Liver (tissue), 9 donors: ENCODE measurements around the gene CD33. TPM values are rescaled to one million over a fixed set of nuclear protein-coding genes. Genes with fewer than 3 reads are reported as not detected.

Source experiments
- DNase-seq: peaks from one replicate; pipeline ENCODE4 v3.0.0-alpha.2; 2017; ENCODE audit warnings: low spot score
- H3K27ac ChIP-seq, 2 donors: one replicate each; pipeline ENCODE4 v1.7.0; 2013; ENCODE audit warnings: inconsistent platforms in 2 of 2, low read length in 2 of 2, control low read depth in 1 of 2, low read depth in 1 of 2, mild to moderate bottlenecking in 1 of 2
- H3K27me3 ChIP-seq, 4 donors: one replicate each; pipeline versions ENCODE4 v1.6.1 to v1.7.0; 2013; ENCODE audit warnings: low read length in 3 of 4, inconsistent platforms in 1 of 4, mild to moderate bottlenecking in 1 of 4, moderate library complexity in 1 of 4; ENCODE audit not compliant: control insufficient read depth in 4 of 4, insufficient read depth in 4 of 4
- H3K36me3 ChIP-seq, 4 donors: one replicate each; pipeline versions ENCODE4 v1.6.1 to v1.7.0; 2013; ENCODE audit warnings: low read length in 3 of 4, mild to moderate bottlenecking in 3 of 4, low read depth in 1 of 4, moderate library complexity in 1 of 4; ENCODE audit not compliant: control insufficient read depth in 4 of 4, insufficient read depth in 3 of 4
- H3K4me1 ChIP-seq, 4 donors: one replicate each; pipeline versions ENCODE4 v1.6.1 to v1.7.0; 2013; ENCODE audit warnings: low read length in 3 of 4, mild to moderate bottlenecking in 3 of 4, moderate library complexity in 1 of 4; ENCODE audit not compliant: control insufficient read depth in 4 of 4, insufficient read depth in 4 of 4
- H3K4me3 ChIP-seq, 3 donors: one replicate each; pipeline versions ENCODE4 v1.6.1 to v1.7.0; 2013; ENCODE audit warnings: low read length in 3 of 3, control low read depth in 1 of 3, low read depth in 1 of 3, mild to moderate bottlenecking in 1 of 3
- H3K9ac ChIP-seq, 2 donors: one replicate each; pipeline ENCODE4 v1.7.0; 2013; ENCODE audit warnings: low read length in 2 of 2, mild to moderate bottlenecking in 2 of 2, moderate library complexity in 2 of 2, control low read depth in 1 of 2, low read depth in 1 of 2
- H3K9me3 ChIP-seq, 4 donors: one replicate each; pipeline versions ENCODE4 v1.6.1 to v1.7.0; 2013; ENCODE audit warnings: low read length in 3 of 4; ENCODE audit not compliant: control insufficient read depth in 4 of 4
- EGR1 ChIP-seq, 2 donors: IDR thresholded peaks; 2 replicates each; pipeline ENCODE4 v1.6.1; 2016 to 2018; ENCODE audit warnings: antibody characterized with exemption in 2 of 2, low read depth in 2 of 2
- FOXA2 ChIP-seq: IDR thresholded peaks from 2 replicates; pipeline ENCODE4 v1.6.1; 2016; ENCODE audit warnings: antibody characterized with exemption
- GABPA ChIP-seq, 2 donors: IDR thresholded peaks in 1 of 2; conservative IDR thresholded peaks in 1 of 2; 2 replicates each; pipeline ENCODE4 v1.6.1; 2016; ENCODE audit warnings: antibody characterized with exemption in 2 of 2, mild to moderate bottlenecking in 1 of 2, moderate library complexity in 1 of 2
- HNF4G ChIP-seq: IDR thresholded peaks from 2 replicates; pipeline ENCODE4 v1.6.1; 2016; ENCODE audit warnings: antibody characterized with exemption
- RAD21 ChIP-seq, 2 donors: IDR thresholded peaks; 2 replicates each; pipeline ENCODE4 v1.6.1; 2016; ENCODE audit warnings: antibody characterized with exemption in 2 of 2, mild to moderate bottlenecking in 2 of 2
- TAF1 ChIP-seq: conservative IDR thresholded peaks from 2 replicates; pipeline ENCODE4 v1.6.1; 2016; ENCODE audit warnings: antibody characterized with exemption, mild to moderate bottlenecking
- YY1 ChIP-seq: IDR thresholded peaks from 2 replicates; pipeline ENCODE4 v1.6.1; 2016; ENCODE audit warnings: antibody characterized with exemption, mild to moderate bottlenecking
- WGBS: extraction: QIAGEN DNeasy Blood & Tissue Kit; methylation state at CpG from one replicate; pipeline ENCODE4 v1.1.7; 2013; 5-methylcytosine and 5-hydroxymethylcytosine counted together
- polyA plus RNA-seq, 2 donors: library from polyadenylated mRNA; stranded (reverse) in 1 of 2; unstranded in 1 of 2; fragments of 200-250 nt in 1 of 2; fragments of >200 nt in 1 of 2; fragmentation: Nextera tagmentation in 1 of 2; extraction: Ambion mirVana in 1 of 2; gene quantifications; one replicate each; pipeline versions ENCODE4 v1.2.1 to v1.2.3, GENCODE V29; 2013 to 2015
- total RNA-seq, 2 donors: library from RNA; depleted of rRNA; stranded (reverse); fragments of >200 nt; gene quantifications; one replicate each; pipeline ENCODE4 v1.2.3, GENCODE V29; 2014
- TF ChIP-seq, protein P1 (sequence below): IDR thresholded peaks from 2 replicates; pipeline ENCODE4 v1.6.1; 2016; ENCODE audit warnings: antibody characterized with exemption
- TF ChIP-seq, protein P2 (sequence below): fragments of 150-350 bp; IDR thresholded peaks from 2 replicates; pipeline ENCODE4 v1.5.1; 2017; ENCODE audit warnings: improper control_type of control experiment, low read depth, low read length; ENCODE audit not compliant: missing input control
- donor health status: healthy.
- donor health status: healthy.
- donor health status: healthy.
- donor health status: healthy.
- donor health status: healthy.

CD33 gene
- total and polyA plus RNA-seq, 4 donors, result 1.3 to 5.1 (median 3.8) TPM

DNA sequence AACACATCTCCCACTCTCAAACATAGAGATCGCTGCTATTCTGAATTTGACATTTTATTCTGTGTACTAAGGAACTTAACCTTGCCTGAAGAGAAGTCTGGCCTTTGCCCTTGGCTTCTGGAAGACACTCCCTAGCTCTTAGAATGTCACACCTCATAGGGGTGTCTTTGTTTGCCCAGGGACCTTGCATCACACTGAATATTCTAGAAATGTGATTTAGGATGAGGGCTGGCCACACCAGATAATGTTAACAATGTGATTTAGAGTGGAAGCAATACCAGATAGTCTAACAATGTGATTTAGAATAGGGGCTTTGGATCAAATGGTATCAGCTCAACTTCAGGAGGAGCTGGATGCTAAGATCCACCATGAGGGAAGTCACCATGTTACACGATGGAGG, 32.6 kb downstream of the CD33 start:
- Histone ChIP-seq H3K9ac (no peak overlapping the region), H3K4me1 (no peaks in the 10 kb centered on the region), H3K27me3 (no peaks in the 10 kb centered on the region), H3K4me3 (no peak overlapping the region), H3K36me3 (no peaks in the 10 kb centered on the region), H3K9me3 (no peaks in the 10 kb centered on the region), H3K27ac (no peak overlapping the region)
- TF ChIP-seq FOXA2, result no peak
- no peak for TF ChIP-seq YY1
- TF ChIP-seq, protein P1, sequence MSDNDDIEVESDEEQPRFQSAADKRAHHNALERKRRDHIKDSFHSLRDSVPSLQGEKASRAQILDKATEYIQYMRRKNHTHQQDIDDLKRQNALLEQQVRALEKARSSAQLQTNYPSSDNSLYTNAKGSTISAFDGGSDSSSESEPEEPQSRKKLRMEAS, result no peak
- DNase-seq, result no peak
- 65% methylated on average over 2 of the region's 2 CpGs for WGBS

- no peaks in the 10 kb centered on the region for H3K36me3 ChIP-seq
- no peaks in the 10 kb centered on the region for H3K4me1 ChIP-seq
- no peaks in the 10 kb centered on the region for H3K27me3 ChIP-seq
- no peak overlapping the region for H3K27ac ChIP-seq
- TF ChIP-seq TAF1, result no peak
- TF ChIP-seq HNF4G, result no peak
- no peak for TF ChIP-seq GABPA (IDR thresholded peaks at IDR 0.05 in 1 of 2, conservative IDR thresholded peaks at IDR 0.05 in 1 of 2)
- no peak for TF ChIP-seq YY1
- no peak for TF ChIP-seq EGR1 (IDR thresholded peaks at IDR 0.05; ENCODE audit: low read depth in 2 of 2)
- H3K9ac ChIP-seq, result no peak overlapping the region
- DNase-seq, result no peak
- no peak overlapping the region for H3K4me3 ChIP-seq
- H3K9me3 ChIP-seq, result no peaks in the 10 kb centered on the region
- 55% methylated on average over 6 of the region's 6 CpGs for WGBS
These were observed 33.6 kb downstream of the CD33 start for GRCh38 chr19:51258165-51259160.

- H3K27me3 ChIP-seq, result peaks cover 0 to 5% (median 0%) of the 10 kb centered on the region in 4 donors
- no peaks in the 10 kb centered on the region for H3K36me3 ChIP-seq
- no peak overlapping the region for H3K9ac ChIP-seq
- no peak overlapping the region for H3K27ac ChIP-seq
- DNase-seq, result no peak
- no peaks in the 10 kb centered on the region for H3K4me1 ChIP-seq
- 29% methylated on average over 5 of the region's 5 CpGs for WGBS
- no peak overlapping the region for H3K4me3 ChIP-seq
- H3K9me3 ChIP-seq, result no peaks in the 10 kb centered on the region
- TF ChIP-seq, protein P2, sequence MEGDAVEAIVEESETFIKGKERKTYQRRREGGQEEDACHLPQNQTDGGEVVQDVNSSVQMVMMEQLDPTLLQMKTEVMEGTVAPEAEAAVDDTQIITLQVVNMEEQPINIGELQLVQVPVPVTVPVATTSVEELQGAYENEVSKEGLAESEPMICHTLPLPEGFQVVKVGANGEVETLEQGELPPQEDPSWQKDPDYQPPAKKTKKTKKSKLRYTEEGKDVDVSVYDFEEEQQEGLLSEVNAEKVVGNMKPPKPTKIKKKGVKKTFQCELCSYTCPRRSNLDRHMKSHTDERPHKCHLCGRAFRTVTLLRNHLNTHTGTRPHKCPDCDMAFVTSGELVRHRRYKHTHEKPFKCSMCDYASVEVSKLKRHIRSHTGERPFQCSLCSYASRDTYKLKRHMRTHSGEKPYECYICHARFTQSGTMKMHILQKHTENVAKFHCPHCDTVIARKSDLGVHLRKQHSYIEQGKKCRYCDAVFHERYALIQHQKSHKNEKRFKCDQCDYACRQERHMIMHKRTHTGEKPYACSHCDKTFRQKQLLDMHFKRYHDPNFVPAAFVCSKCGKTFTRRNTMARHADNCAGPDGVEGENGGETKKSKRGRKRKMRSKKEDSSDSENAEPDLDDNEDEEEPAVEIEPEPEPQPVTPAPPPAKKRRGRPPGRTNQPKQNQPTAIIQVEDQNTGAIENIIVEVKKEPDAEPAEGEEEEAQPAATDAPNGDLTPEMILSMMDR, result peak; percentile 50
- TF ChIP-seq EGR1 (IDR thresholded peaks at IDR 0.05; ENCODE audit: low read depth in 2 of 2), result no peak
- peak; percentile 69 to 76 for TF ChIP-seq RAD21 (IDR thresholded peaks at IDR 0.05)
These were observed 34.7 kb downstream of the CD33 start for GRCh38 chr19:51259348-51260245.
